ENCODE measurements around the gene VMP1. TPM values are rescaled to one million over a fixed set of nuclear protein-coding genes. Genes with fewer than 3 reads are reported as not detected.
"Not testable (repeated sequence)": the region's sequence is repeated elsewhere in the genome, so short reads cannot be mapped to it uniquely, and the experiment has no call there.

The VMP1 gene
- total RNA-seq, 1 experiment from 2014 or later: 107 TPM

GRCh38 chr17:59777033-59777432, 69.6 kb downstream of the VMP1 start:
- TF ChIP-seq CTCF (conservative IDR thresholded peaks at IDR 0.05; ENCODE audit: low read depth, low read length): no peak
- no peak for TF ChIP-seq EZH2 (IDR thresholded peaks at IDR 0.05; ENCODE audit: borderline replicate concordance, low read depth, low read length, poor library complexity, severe bottlenecking)
- no peak for DNase-seq (ENCODE audit: low spot score)
- intact Hi-C loops (cut with micrococcal nuclease; ENCODE audit: unreplicated experiment): no loop called here
- Histone ChIP-seq H3K4me1 (ENCODE audit: insufficient read depth, low read length, poor library complexity, severe bottlenecking) (no peaks in the 10 kb centered on the region), H3K27ac (ENCODE audit: low read depth, low read length, poor library complexity, severe bottlenecking) (no peak overlapping the region), H3K4me3 (ENCODE audit: low read depth, low read length, poor library complexity, severe bottlenecking) (no peak overlapping the region), H3K27me3 (replicated peaks; ENCODE audit: insufficient read depth, low read depth, low read length, poor library complexity) (no peaks in the 10 kb centered on the region), H3K9me3 (ENCODE audit: low read depth, low read length, poor library complexity, severe bottlenecking) (peaks cover 3% of the 10 kb centered on the region), H3K36me3 (ENCODE audit: insufficient read depth, low read length, poor library complexity, severe bottlenecking) (peaks cover 28% of the 10 kb centered on the region)
- ChIA-PET POLR2A (ENCODE audit: low non-redundant PET) (no interaction called here), CTCF (no interaction called here)
- BruUV-seq (replicated peaks): no TSS peak

- TF ChIP-seq CTCF (conservative IDR thresholded peaks at IDR 0.05; ENCODE audit: low read depth, low read length): no peak
- no peak for TF ChIP-seq EZH2 (IDR thresholded peaks at IDR 0.05; ENCODE audit: borderline replicate concordance, low read depth, low read length, poor library complexity, severe bottlenecking)
- H3K27me3 ChIP-seq (replicated peaks; ENCODE audit: insufficient read depth, low read depth, low read length, poor library complexity): no peaks in the 10 kb centered on the region
- intact Hi-C loops (cut with micrococcal nuclease; ENCODE audit: unreplicated experiment): no loop called here
- POLR2A ChIA-PET (ENCODE audit: low non-redundant PET): no interaction called here
- CTCF ChIA-PET: no interaction called here
- BruUV-seq (replicated peaks): no TSS peak
- H3K4me3 ChIP-seq (ENCODE audit: low read depth, low read length, poor library complexity, severe bottlenecking): no peak overlapping the region
- DNase-seq (ENCODE audit: low spot score): no peak
- H3K4me1 ChIP-seq (ENCODE audit: insufficient read depth, low read length, poor library complexity, severe bottlenecking): peaks cover 11% of the 10 kb centered on the region
- H3K36me3 ChIP-seq (ENCODE audit: insufficient read depth, low read length, poor library complexity, severe bottlenecking): peaks cover 26% of the 10 kb centered on the region
- no peak overlapping the region for H3K27ac ChIP-seq (ENCODE audit: low read depth, low read length, poor library complexity, severe bottlenecking)
- H3K9me3 ChIP-seq (ENCODE audit: low read depth, low read length, poor library complexity, severe bottlenecking): peaks cover 3% of the 10 kb centered on the region
Measured at GRCh38 chr17:59778996-59779395, 71.5 kb downstream of the VMP1 start.

GRCh38 chr17:59779521-59779920, 72.1 kb downstream of the VMP1 start:
- CTCF ChIA-PET: no interaction called here
- H3K4me3 ChIP-seq (ENCODE audit: low read depth, low read length, poor library complexity, severe bottlenecking): no peak overlapping the region
- no peaks in the 10 kb centered on the region for H3K27me3 ChIP-seq (replicated peaks; ENCODE audit: insufficient read depth, low read depth, low read length, poor library complexity)
- peaks cover 3% of the 10 kb centered on the region for H3K9me3 ChIP-seq (ENCODE audit: low read depth, low read length, poor library complexity, severe bottlenecking)
- intact Hi-C loops (cut with micrococcal nuclease; ENCODE audit: unreplicated experiment): no loop called here
- peaks cover 21% of the 10 kb centered on the region for H3K36me3 ChIP-seq (ENCODE audit: insufficient read depth, low read length, poor library complexity, severe bottlenecking)
- TF ChIP-seq EZH2 (IDR thresholded peaks at IDR 0.05; ENCODE audit: borderline replicate concordance, low read depth, low read length, poor library complexity, severe bottlenecking) (no peak), CTCF (conservative IDR thresholded peaks at IDR 0.05; ENCODE audit: low read depth, low read length) (no peak)
- no peak for DNase-seq (ENCODE audit: low spot score)
- POLR2A ChIA-PET (ENCODE audit: low non-redundant PET): no interaction called here
- no peak overlapping the region for H3K27ac ChIP-seq (ENCODE audit: low read depth, low read length, poor library complexity, severe bottlenecking)
- peaks cover 16% of the 10 kb centered on the region for H3K4me1 ChIP-seq (ENCODE audit: insufficient read depth, low read length, poor library complexity, severe bottlenecking)
- BruUV-seq (replicated peaks): no TSS peak

GRCh38 chr17:59780548-59780947, 73.1 kb downstream of the VMP1 start:
- CTCF ChIA-PET; H3K27ac ChIP-seq (ENCODE audit: low read depth, low read length, poor library complexity, severe bottlenecking); H3K9me3 ChIP-seq (ENCODE audit: low read depth, low read length, poor library complexity, severe bottlenecking); BruUV-seq (replicated peaks); DNase-seq (ENCODE audit: low spot score); intact Hi-C loops (cut with micrococcal nuclease; ENCODE audit: unreplicated experiment); POLR2A ChIA-PET (ENCODE audit: low non-redundant PET); H3K4me3 ChIP-seq (ENCODE audit: low read depth, low read length, poor library complexity, severe bottlenecking); H3K27me3 ChIP-seq (replicated peaks; ENCODE audit: insufficient read depth, low read depth, low read length, poor library complexity): not testable (repeated sequence)
- Histone ChIP-seq H3K4me1 (ENCODE audit: insufficient read depth, low read length, poor library complexity, severe bottlenecking) (peaks cover 26% of the 10 kb centered on the region), H3K36me3 (ENCODE audit: insufficient read depth, low read length, poor library complexity, severe bottlenecking) (peaks cover 19% of the 10 kb centered on the region)

Measured in A673 (cell line).